GM18951 (cell line): ENCODE measurements around the gene ISOC2.
"Not testable (repeated sequence)": the region's sequence is repeated elsewhere in the genome, so short reads cannot be mapped to it uniquely, and the experiment has no call there.

Experiments
- POLR2A ChIP-seq: IDR thresholded peaks from 4 replicates; pipeline ENCODE4 v1.6.1; 2011; ENCODE audit warnings: mild to moderate bottlenecking; ENCODE audit not compliant: insufficient read length, insufficient read depth; ENCODE audit errors: extremely low read depth
- in situ Hi-C: fragments of 300-500 bp; cut with MboI; formaldehyde crosslinking; loops from one replicate; pipeline ENCODE4 v1.12.0; 2022; ENCODE audit warnings: low sequenced_read_pairs, mixed read lengths, inconsistent platforms; ENCODE audit not compliant: unreplicated experiment

ISOC2 gene

GRCh38 chr19:55455576-55456235 lies 5.7 kb downstream of the ISOC2 start:
- in situ Hi-C loops: no loop called here
- no peak for TF ChIP-seq POLR2A

GRCh38 chr19:55454787-55455243 lies 6.6 kb downstream of the ISOC2 start:
- TF ChIP-seq POLR2A: no peak
- in situ Hi-C loops: no loop called here

DNA sequence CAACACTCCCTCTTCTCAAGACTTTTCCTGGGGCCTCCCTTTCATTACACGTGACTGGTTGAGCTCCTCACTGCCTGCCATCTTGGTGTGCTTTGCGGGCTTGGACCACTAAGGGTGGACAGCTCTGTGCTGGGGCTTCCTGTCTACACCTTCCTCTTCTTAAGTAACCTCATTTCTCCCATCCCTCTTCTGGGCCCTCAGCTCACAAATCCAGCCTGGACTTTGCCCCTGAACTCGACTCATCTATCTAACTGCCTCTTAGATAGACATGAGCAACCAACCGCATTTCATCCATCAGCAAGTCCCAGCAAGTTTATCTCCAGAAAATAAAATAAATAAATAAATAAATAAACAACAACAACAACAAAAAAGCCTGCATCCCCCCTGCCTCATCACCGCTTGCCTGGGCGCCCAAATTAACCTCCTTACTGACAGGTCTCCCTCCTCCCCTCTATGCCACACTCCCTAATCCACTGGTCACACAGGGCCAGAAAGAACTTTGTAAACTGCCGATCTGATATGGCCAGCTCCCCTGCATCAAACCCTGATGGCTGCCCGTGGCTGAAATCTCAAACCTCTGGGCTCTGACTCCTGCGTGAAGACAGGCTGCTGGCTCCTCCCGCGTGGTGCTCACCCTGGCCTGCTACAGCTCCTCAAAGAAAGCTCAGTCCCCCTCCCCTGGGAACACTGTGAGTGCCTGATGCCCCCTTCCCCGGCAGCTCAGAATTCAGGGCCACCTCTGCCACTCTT lies 7.8 kb downstream of the ISOC2 start:
- TF ChIP-seq POLR2A: no peak
- in situ Hi-C loops: no loop called here

- in situ Hi-C loops: no loop called here
- TF ChIP-seq POLR2A: no peak
These were observed 8.6 kb downstream of the ISOC2 start for GRCh38 chr19:55452749-55453346.

- in situ Hi-C loops: no loop called here
- TF ChIP-seq POLR2A: no peak
These were observed 9.3 kb downstream of the ISOC2 start for GRCh38 chr19:55451965-55452748.

DNA sequence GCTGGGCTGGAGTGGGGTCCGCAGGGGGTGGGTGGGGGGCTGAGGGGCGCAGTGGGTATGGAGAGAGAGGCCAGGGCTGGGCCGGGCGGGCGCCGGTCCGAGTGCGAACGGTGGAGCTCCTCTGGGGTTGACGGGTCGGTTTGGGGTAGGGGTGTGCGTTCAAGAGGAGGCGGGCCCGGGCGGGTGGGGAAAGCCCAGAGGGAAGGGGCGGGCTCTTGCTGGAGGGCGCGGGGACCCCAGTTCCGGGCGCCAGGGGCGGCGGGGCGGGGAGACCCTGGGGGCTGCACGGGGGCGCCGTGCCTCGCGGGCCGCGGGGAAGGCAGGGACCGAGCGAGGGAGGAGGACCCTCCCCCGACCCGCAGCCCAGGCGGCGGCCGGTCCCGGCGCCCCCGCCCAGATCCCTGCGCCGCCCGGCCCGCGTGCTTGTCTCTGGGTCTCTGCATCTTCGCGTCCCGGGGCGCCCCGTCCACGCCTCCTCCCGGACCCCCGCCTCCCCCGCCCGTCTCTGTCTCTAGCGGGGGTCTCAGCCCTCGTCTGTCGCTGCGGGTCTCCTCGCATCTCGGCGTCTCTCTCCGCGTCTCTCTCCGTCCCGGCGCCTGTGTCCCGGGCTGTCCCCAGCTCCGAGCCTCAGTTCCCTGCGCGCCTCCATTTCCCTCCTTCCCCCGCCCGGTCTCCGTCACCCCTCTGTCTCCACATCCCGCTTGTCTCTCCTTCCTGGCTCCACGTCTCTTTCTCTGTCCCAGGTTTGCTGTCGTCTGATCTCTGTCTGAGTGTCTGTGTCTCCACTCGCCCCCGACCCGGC lies 10.1 kb downstream of the ISOC2 start:
- no peak for TF ChIP-seq POLR2A
- in situ Hi-C loops: no loop called here

DNA sequence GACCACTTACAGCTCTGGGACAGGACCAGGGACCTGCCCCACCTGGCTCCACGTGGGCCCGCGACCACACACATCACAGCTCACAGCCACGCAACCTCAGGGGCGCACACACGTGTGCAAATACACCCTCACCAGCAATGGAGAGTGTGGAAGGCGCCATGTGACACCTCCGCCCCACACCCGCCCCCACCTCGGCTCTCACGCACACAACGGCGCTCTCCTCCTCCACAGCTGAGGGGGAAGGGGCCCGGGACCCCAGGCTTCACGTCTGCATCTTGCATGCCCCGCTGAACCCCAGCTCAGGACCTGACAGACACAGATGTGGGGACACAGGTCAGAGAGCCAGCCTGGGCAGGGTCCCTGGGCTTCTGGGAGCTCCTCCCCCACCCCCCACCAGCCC lies 12.0 kb downstream of the ISOC2 start:
- in situ Hi-C loops: no loop called here
- no peak for TF ChIP-seq POLR2A

DNA sequence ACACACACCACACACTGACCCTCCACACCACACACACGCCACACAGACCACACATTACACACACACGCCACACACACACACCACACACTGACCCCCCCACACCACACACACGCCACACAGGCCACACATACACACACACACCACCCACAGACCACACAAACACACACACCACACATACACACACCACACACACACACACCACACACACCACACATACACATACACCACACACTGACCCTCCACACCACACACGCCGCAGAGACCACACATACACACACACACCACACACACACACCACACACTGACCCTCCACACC lies 13.3 kb downstream of the ISOC2 start:
- in situ Hi-C loops: not testable (repeated sequence)

GRCh38 chr19:55447421-55448174 lies 13.8 kb downstream of the ISOC2 start:
- TF ChIP-seq POLR2A: no peak
- in situ Hi-C loops: no loop called here

- in situ Hi-C loops: no loop called here
- no peak for TF ChIP-seq POLR2A
These were observed 15.4 kb downstream of the ISOC2 start for GRCh38 chr19:55446060-55446459.

GRCh38 chr19:55444646-55445045 lies 16.8 kb downstream of the ISOC2 start:
- in situ Hi-C loops: no loop called here
- no peak for TF ChIP-seq POLR2A

DNA sequence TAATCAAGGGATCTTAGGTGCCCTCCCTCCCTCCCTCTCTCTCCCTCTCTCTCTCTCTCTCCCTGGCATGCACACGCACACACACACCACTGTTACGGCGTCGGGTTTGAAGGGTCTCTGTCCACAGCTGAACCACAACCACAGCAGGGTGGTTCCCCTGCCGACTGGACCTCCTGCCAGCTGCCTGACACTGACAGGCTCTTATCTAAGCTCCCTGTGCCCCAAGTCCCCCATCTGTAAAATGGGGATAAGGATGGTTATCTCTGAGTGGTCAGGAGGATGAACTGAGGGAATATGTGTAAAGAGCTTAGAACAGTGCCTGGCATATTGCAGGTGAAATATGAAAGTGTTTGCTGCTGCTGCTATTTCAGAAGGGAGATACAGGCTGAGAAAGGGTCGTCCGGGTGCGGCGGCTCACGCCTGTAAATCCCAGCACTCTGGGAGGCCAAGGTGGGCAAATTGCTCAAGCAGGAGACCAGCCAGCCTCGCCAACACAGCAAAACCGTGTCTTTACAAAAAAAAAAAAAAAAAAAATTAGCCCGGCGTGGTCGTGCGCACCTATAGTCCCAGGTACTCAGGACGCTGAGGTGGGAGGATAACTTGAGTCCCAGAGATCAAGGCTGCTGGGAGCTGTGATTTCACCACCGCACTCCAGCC lies 17.5 kb downstream of the ISOC2 start:
- in situ Hi-C loops: no loop called here
- no peak for TF ChIP-seq POLR2A
